Measurements from ENCODE around the gene SPATA6.

- TF ChIP-seq CTCF (IDR thresholded peaks at IDR 0.05): peak in 1 of 6 experiments; percentile 11
- peak in 1 of 2 donors; percentile 72 for TF ChIP-seq POLR2A (IDR thresholded peaks at IDR 0.05)
Observed at GRCh38 chr1:48471691-48472576, at the start of gene SPATA6.
